Activated T-cell treated with anti-CD3 and anti-CD28 coated beads, Interleukin-2, amount 50 U/mL, for 1 hour (primary cell): ENCODE data around the gene FFAR4.
"Not testable (repeated sequence)": the region's sequence is repeated elsewhere in the genome, so short reads cannot be mapped to it uniquely, and the experiment has no call there.

Experiments
- DNase-seq: peaks from one replicate; pipeline ENCODE4 v3.0.0-alpha.2; 2020

The FFAR4 gene

GRCh38 chr10:93566435-93567276 is at the start of gene FFAR4:
TSS of gene FFAR4 (plus strand) at chr10:93566665. CDS start at chr10:93566721, 56 bp downstream.
- DNase-seq: no peak

GRCh38 chr10:93518531-93518930 is 47.9 kb upstream of the FFAR4 start:
- no peak for DNase-seq

- no peak for DNase-seq
Measured at GRCh38 chr10:93535293-93535692, 31.2 kb upstream of the FFAR4 start.

GRCh38 chr10:93540871-93541270 is 25.6 kb upstream of the FFAR4 start:
- not testable (repeated sequence) for DNase-seq

GRCh38 chr10:93541402-93542357 is 24.8 kb upstream of the FFAR4 start:
- peak; percentile 24 for DNase-seq

GRCh38 chr10:93542358-93542791 is 24.1 kb upstream of the FFAR4 start:
- DNase-seq: no peak

- DNase-seq: not testable (repeated sequence)
Measured at GRCh38 chr10:93546995-93547394, 19.5 kb upstream of the FFAR4 start.

GRCh38 chr10:93547522-93547921 is 18.9 kb upstream of the FFAR4 start:
- DNase-seq: no peak

GRCh38 chr10:93548376-93549071 is 17.9 kb upstream of the FFAR4 start:
- no peak for DNase-seq

- DNase-seq: no peak
Measured at GRCh38 chr10:93550606-93551005, 15.9 kb upstream of the FFAR4 start.

- no peak for DNase-seq
Measured at GRCh38 chr10:93552780-93553179, 13.7 kb upstream of the FFAR4 start.

- DNase-seq: no peak
Measured at GRCh38 chr10:93553482-93554315, 12.8 kb upstream of the FFAR4 start.

GRCh38 chr10:93554316-93554663 is 12.2 kb upstream of the FFAR4 start:
- DNase-seq: no peak

- peak; percentile 40 for DNase-seq
Measured at GRCh38 chr10:93554760-93555432, 11.6 kb upstream of the FFAR4 start.

GRCh38 chr10:93559490-93559889 is 7.0 kb upstream of the FFAR4 start:
- DNase-seq: no peak

GRCh38 chr10:93560541-93560940 is 5.9 kb upstream of the FFAR4 start:
- DNase-seq: no peak

GRCh38 chr10:93565446-93565845 is 1.0 kb upstream of the FFAR4 start:
- DNase-seq: no peak

- no peak for DNase-seq
Measured at GRCh38 chr10:93567277-93568104, 1.0 kb downstream of the FFAR4 start.

- no peak for DNase-seq
Measured at GRCh38 chr10:93568105-93568390, 1.6 kb downstream of the FFAR4 start.

- no peak for DNase-seq
Measured at GRCh38 chr10:93570383-93570782, 3.9 kb downstream of the FFAR4 start.

- DNase-seq: no peak
Measured at GRCh38 chr10:93572606-93573005, 6.1 kb downstream of the FFAR4 start.
